Measurements from ENCODE around the gene NUAK1. TPM values are rescaled to one million over a fixed set of nuclear protein-coding genes. Genes with fewer than 3 reads are reported as not detected.

The NUAK1 gene
- total RNA-seq, 1 experiment from 2014 or later, result 14.3 TPM

- no peaks in the 10 kb centered on the region for H3K9me3 Mint-ChIP-seq (ENCODE audit: low read depth, unreplicated experiment)
- no peak overlapping the region for H3K4me3 Mint-ChIP-seq (ENCODE audit: low read depth, unreplicated experiment)
- H3K36me3 Mint-ChIP-seq (ENCODE audit: insufficient read depth, unreplicated experiment), result no peaks in the 10 kb centered on the region
- BruUV-seq (replicated peaks), result no TSS peak
- H3K27ac Mint-ChIP-seq (ENCODE audit: unreplicated experiment), result no peak overlapping the region
- H3K4me1 Mint-ChIP-seq (ENCODE audit: low read depth, unreplicated experiment), result peaks cover 20% of the 10 kb centered on the region
- H3K27me3 Mint-ChIP-seq (ENCODE audit: unreplicated experiment), result no peaks in the 10 kb centered on the region
- intact Hi-C loops (cut with micrococcal nuclease; ENCODE audit: unreplicated experiment), result no loop called here
- CTCF ChIA-PET, result interaction anchor here (1.0 kb wide), 1 partner anchor 25 kb away, joined by 3 read pairs; no protein-coding TSS in a partner anchor
- TF ChIP-seq CTCF (IDR thresholded peaks at IDR 0.05; ENCODE audit: unreplicated experiment), result no peak
- DNase-seq, result no peak
Measured at GRCh38 chr12:106112145-106112821, 26.5 kb downstream of the NUAK1 start.

GRCh38 chr12:106110626-106111300 is 28.0 kb downstream of the NUAK1 start:
- H3K4me3 Mint-ChIP-seq (ENCODE audit: low read depth, unreplicated experiment), result no peak overlapping the region
- CTCF ChIA-PET, result no interaction called here

DNA sequence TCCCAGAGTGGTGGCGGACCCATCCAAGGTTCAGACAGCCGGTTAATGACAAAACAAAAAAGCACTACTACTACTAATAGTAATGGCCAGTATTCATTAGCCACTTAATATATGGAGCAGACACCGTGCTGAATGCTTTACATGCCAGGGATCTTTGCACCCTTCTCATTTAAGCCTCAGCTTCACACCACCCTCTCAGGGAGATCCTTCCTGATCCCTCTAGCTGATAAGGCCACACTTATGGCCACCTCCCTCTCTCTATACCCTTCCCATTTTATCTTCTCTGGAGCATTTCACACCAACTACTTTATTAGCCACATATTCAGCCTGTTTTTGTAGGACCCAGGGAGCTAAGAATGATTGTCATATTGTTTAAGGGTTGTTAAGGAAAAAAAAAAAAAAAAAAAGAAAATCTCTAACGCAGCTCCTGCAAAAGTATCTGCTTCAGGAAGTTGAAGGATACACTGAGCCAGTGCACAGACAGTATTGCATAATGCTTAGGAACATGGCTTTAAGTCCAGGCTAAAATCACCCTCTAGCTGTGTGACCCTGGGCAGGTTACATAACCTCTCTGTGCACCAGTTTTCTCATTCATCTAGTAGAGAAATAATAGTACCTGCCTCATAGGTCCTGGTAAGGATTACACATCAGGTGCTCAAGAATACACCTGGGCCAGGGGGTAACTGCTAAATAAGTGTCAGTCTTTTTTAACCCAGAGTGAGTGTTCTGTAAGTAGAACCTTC is 29.4 kb downstream of the NUAK1 start:
- CTCF ChIA-PET, result interaction anchor here (0.7 kb wide), 2 partner anchors 646 to 716 kb away, joined by 4 to 5 read pairs; no protein-coding TSS in a partner anchor
- Mint-ChIP-seq H3K4me3 (ENCODE audit: low read depth, unreplicated experiment) (no peak overlapping the region), H3K4me1 (ENCODE audit: low read depth, unreplicated experiment) (peaks cover 33% of the 10 kb centered on the region), H3K27me3 (ENCODE audit: unreplicated experiment) (no peaks in the 10 kb centered on the region), H3K27ac (ENCODE audit: unreplicated experiment) (no peak overlapping the region), H3K36me3 (ENCODE audit: insufficient read depth, unreplicated experiment) (no peaks in the 10 kb centered on the region), H3K9me3 (ENCODE audit: low read depth, unreplicated experiment) (no peaks in the 10 kb centered on the region)
- BruUV-seq (replicated peaks), result no TSS peak
- intact Hi-C loops (cut with micrococcal nuclease; ENCODE audit: unreplicated experiment), result no loop called here
- no peak for DNase-seq
- TF ChIP-seq CTCF (IDR thresholded peaks at IDR 0.05; ENCODE audit: unreplicated experiment), result no peak

More at GRCh38 chr12:106110626-106111300, 28.0 kb downstream of the NUAK1 start:
- Mint-ChIP-seq H3K27ac (ENCODE audit: unreplicated experiment) (no peak overlapping the region), H3K4me1 (ENCODE audit: low read depth, unreplicated experiment) (peaks cover 33% of the 10 kb centered on the region), H3K27me3 (ENCODE audit: unreplicated experiment) (no peaks in the 10 kb centered on the region), H3K9me3 (ENCODE audit: low read depth, unreplicated experiment) (no peaks in the 10 kb centered on the region), H3K36me3 (ENCODE audit: insufficient read depth, unreplicated experiment) (no peaks in the 10 kb centered on the region)
- no peak for TF ChIP-seq CTCF (IDR thresholded peaks at IDR 0.05; ENCODE audit: unreplicated experiment)
- intact Hi-C loops (cut with micrococcal nuclease; ENCODE audit: unreplicated experiment), result no loop called here
- no TSS peak for BruUV-seq (replicated peaks)
- DNase-seq, result no peak

DNA sequence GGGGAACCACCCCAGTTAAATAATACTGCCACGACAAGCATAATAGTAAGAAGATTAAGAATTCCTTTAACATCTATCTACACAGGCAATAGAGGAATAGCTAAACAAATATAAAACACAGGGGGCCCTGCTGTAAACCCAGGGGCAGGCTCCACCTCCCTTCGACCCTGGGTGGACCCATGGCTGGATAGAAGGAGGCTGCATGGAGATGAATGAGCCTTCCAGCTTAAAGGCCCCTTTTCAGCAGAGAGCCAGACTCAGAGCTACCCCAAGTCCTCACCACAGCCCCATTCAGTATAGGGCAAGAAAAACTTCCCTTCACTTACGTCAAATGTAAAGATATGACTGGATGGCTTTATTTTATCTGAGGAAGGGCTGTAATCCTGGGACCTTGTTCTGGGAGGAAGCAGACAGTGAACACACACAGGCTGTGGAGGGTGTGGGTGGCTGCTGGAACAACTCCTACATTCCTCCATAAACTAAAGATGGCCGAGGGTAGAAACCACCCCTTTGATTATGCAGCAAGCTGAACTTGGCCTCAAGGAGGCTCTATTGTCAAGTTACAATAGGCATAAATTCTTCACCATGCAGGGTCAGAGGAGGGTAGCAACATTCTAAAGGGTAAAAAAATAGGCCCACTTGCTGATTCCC is 30.4 kb downstream of the NUAK1 start:
- no peak for TF ChIP-seq CTCF (IDR thresholded peaks at IDR 0.05; ENCODE audit: unreplicated experiment)
- no peak for DNase-seq
- CTCF ChIA-PET, result interaction anchor here (1.6 kb wide), 1 partner anchor 12 kb away, joined by 6 read pairs; no protein-coding TSS in a partner anchor

More for the DNA sequence above, 30.4 kb downstream of the NUAK1 start:
- Mint-ChIP-seq H3K9me3 (ENCODE audit: low read depth, unreplicated experiment) (no peaks in the 10 kb centered on the region), H3K4me1 (ENCODE audit: low read depth, unreplicated experiment) (peaks cover 33% of the 10 kb centered on the region), H3K27me3 (ENCODE audit: unreplicated experiment) (no peaks in the 10 kb centered on the region), H3K36me3 (ENCODE audit: insufficient read depth, unreplicated experiment) (no peaks in the 10 kb centered on the region), H3K4me3 (ENCODE audit: low read depth, unreplicated experiment) (no peak overlapping the region), H3K27ac (ENCODE audit: unreplicated experiment) (no peak overlapping the region)
- no TSS peak for BruUV-seq (replicated peaks)
- intact Hi-C loops (cut with micrococcal nuclease; ENCODE audit: unreplicated experiment), result no loop called here

Data from Calu3 (cell line).